K562 (cell line): Measurements from ENCODE around the gene MAST3. TPM values are rescaled to one million over a fixed set of nuclear protein-coding genes. Genes with fewer than 3 reads are reported as not detected.

Experiments used
- ATAC-seq: fragments of 200-7000 bp; cut with Tn5 transposase; 3 replicates; pipeline ENCODE4 v1.9.1; 2020; ENCODE audit warnings: moderate library complexity
- BruUV-seq: library from RNA; stranded (reverse); fragments of 400-500 nt; replicated peaks from 2 replicates; lab custom pipeline; 2021; lab: Mats Ljungman, UMichigan
- CTCF ChIA-PET: fragments of 300-600 bp; formaldehyde crosslinking; extraction: SDS; loops from one replicate; lab custom pipeline; 2021; ENCODE audit warnings: low intra/inter-chr PET ratio; lab: Yijun Ruan, JAX
- POLR2A ChIA-PET: fragments of 300-600, 350-650 bp; sonication (Branson Sonifier 250); formaldehyde crosslinking; extraction: SDS; loops from one replicate; lab custom pipeline; 2021; ENCODE audit warnings: antibody characterized with exemption, inconsistent platforms; lab: Yijun Ruan, JAX
- DNase-seq, 4 experiments: peaks; one replicate each; pipeline versions ENCODE4 v3.0.0 to v3.0.0-alpha.2; 2011 to 2018; ENCODE audit warnings: low spot score in 3 of 4, mixed read lengths in 3 of 4; ENCODE audit errors: extremely low read depth in 1 of 4
- FAIRE-seq: peaks from 2 replicates; lab custom pipeline; 2011; peaks lifted over from hg19 to GRCh38; lab: Jason Lieb, UNC
- H2AFZ ChIP-seq: 2 replicates; pipeline ENCODE4 v1.6.0; 2011; ENCODE audit warnings: low read depth, low read length, control low read depth, inconsistent platforms
- H3K27ac ChIP-seq: fragments of 200-600 bp; 3 replicates; pipeline ENCODE4 v1.8.0; 2011; ENCODE audit warnings: low read depth, mild to moderate bottlenecking, control low read depth, inconsistent platforms, low read length, moderate library complexity, mixed read lengths; ENCODE audit errors: extremely low read depth
- H3K27me3 ChIP-seq, 2 experiments: fragments of 300-600 bp in 1 of 2; 2 replicates in 1 of 2; 3 replicates in 1 of 2; pipeline versions ENCODE4 v1.6.0 to v1.8.0; 2011; ENCODE audit warnings: inconsistent platforms in 2 of 2, low read length in 2 of 2, mild to moderate bottlenecking in 1 of 2, mixed read lengths in 1 of 2, moderate library complexity in 1 of 2; ENCODE audit not compliant: control insufficient read depth in 2 of 2, insufficient read depth in 2 of 2
- H3K36me3 ChIP-seq: fragments of 300-600 bp; 3 replicates; pipeline ENCODE4 v1.8.0; 2011; ENCODE audit warnings: mild to moderate bottlenecking, low read length, inconsistent platforms; ENCODE audit not compliant: control insufficient read depth, insufficient read depth
- H3K4me1 ChIP-seq, 2 experiments: fragments of 200-600 bp in 1 of 2; replicated peaks in 1 of 2; 2 replicates in 1 of 2; 3 replicates in 1 of 2; pipeline versions ENCODE4 v1.5.1 to v1.8.0; 2011; ENCODE audit warnings: inconsistent platforms in 2 of 2, low read length in 2 of 2, mild to moderate bottlenecking in 1 of 2, mixed read lengths in 1 of 2, moderate library complexity in 1 of 2; ENCODE audit not compliant: control insufficient read depth in 2 of 2, insufficient read depth in 2 of 2
- H3K4me2 ChIP-seq: 2 replicates; pipeline ENCODE4 v1.6.1; 2011; ENCODE audit warnings: low read length, control low read depth, inconsistent platforms, mixed read lengths; ENCODE audit not compliant: insufficient read depth
- H3K4me3 ChIP-seq: fragments of 200-600 bp; sonication (generic), shearing (Covaris generic); 2 replicates; pipeline ENCODE4 v1.5.1; 2016; ENCODE audit warnings: control low read depth, inconsistent platforms
- H3K79me2 ChIP-seq: fragments of 200-600 bp; 3 replicates; pipeline ENCODE4 v1.8.0; 2011; ENCODE audit warnings: low read length, inconsistent platforms; ENCODE audit not compliant: control insufficient read depth, insufficient read depth
- H3K9ac ChIP-seq, 2 experiments: 2 replicates each; pipeline versions ENCODE4 v1.6.0 to v1.6.1; 2011; ENCODE audit warnings: low read depth in 2 of 2, low read length in 2 of 2, control low read depth in 1 of 2, inconsistent platforms in 1 of 2, mild to moderate bottlenecking in 1 of 2, mixed read lengths in 1 of 2; ENCODE audit not compliant: insufficient read depth in 1 of 2
- H3K9me1 ChIP-seq: one replicate; pipeline ENCODE4 v1.6.0; 2011; ENCODE audit warnings: inconsistent platforms, mild to moderate bottlenecking, low read length, moderate library complexity; ENCODE audit not compliant: control insufficient read depth, insufficient read depth
- H3K9me3 ChIP-seq: replicated peaks from 2 replicates; pipeline ENCODE4 v1.5.1; 2011; ENCODE audit warnings: low read depth, low read length, inconsistent platforms; ENCODE audit not compliant: control insufficient read depth, insufficient read depth
- H4K20me1 ChIP-seq: replicated peaks from 2 replicates; pipeline ENCODE4 v1.6.1; 2011; ENCODE audit warnings: low read length, inconsistent platforms, mixed read lengths; ENCODE audit not compliant: control insufficient read depth, insufficient read depth
- ADNP ChIP-seq: fragments of 200-800 bp; sonication (Bioruptor generic); IDR thresholded peaks from 2 replicates; pipeline ENCODE4 v1.6.1; 2016; ENCODE audit warnings: missing genetic modification characterization, missing compliant biosample characterization
- BCOR ChIP-seq: fragments of 450-650 bp; IDR thresholded peaks from 2 replicates; pipeline ENCODE4 v1.6.1; 2016
- CBX1 ChIP-seq: sonication (generic); IDR thresholded peaks from 2 replicates; pipeline ENCODE4 v1.6.1; 2016; ENCODE audit warnings: antibody characterized with exemption, low read depth, mild to moderate bottlenecking
- CHD4 ChIP-seq: fragments of 200-600 bp; sonication (generic); IDR thresholded peaks from 3 replicates; pipeline ENCODE4 v1.6.1; 2012; ENCODE audit warnings: low read depth, mild to moderate bottlenecking, mixed read lengths, low read length, inconsistent platforms; ENCODE audit not compliant: insufficient read depth, insufficient replicate concordance, poor library complexity, severe bottlenecking
- HDAC2 ChIP-seq: fragments of 450-650 bp; IDR thresholded peaks from 2 replicates; pipeline ENCODE4 v1.6.1; 2016; ENCODE audit warnings: mild to moderate bottlenecking
- HNRNPUL1 ChIP-seq: fragments of 200-400 bp; formaldehyde crosslinking; IDR thresholded peaks from 2 replicates; pipeline ENCODE4 v1.6.1; 2017; ENCODE audit warnings: low read length
- KDM1A ChIP-seq, 2 experiments: fragments of 450-650 bp; IDR thresholded peaks; 2 replicates each; pipeline ENCODE4 v1.6.1; 2016; ENCODE audit warnings: mild to moderate bottlenecking in 2 of 2
- MTA3 ChIP-seq: fragments of 450-650 bp; formaldehyde crosslinking; IDR thresholded peaks from 2 replicates; pipeline ENCODE4 v1.6.1; 2017; ENCODE audit warnings: mild to moderate bottlenecking, borderline replicate concordance
- NUFIP1 ChIP-seq: fragments of 450-650 bp; IDR thresholded peaks from 2 replicates; pipeline ENCODE4 v1.6.1; 2018; ENCODE audit not compliant: partially characterized antibody
- RAD21 ChIP-seq, 2 experiments: fragments of 250-450 bp in 1 of 2; fragments of 450-650 bp in 1 of 2; sonication (Bioruptor Pico) in 1 of 2; formaldehyde crosslinking in 1 of 2; IDR thresholded peaks in 1 of 2; conservative IDR thresholded peaks in 1 of 2; 2 replicates each; pipeline versions ENCODE4 v1.4.0 to v1.8.0; 2020 to 2022; ENCODE audit warnings: mild to moderate bottlenecking in 2 of 2, moderate library complexity in 1 of 2
- RBFOX2 ChIP-seq: fragments of 200-400 bp; formaldehyde crosslinking; IDR thresholded peaks from 2 replicates; pipeline ENCODE4 v1.6.1; 2017; ENCODE audit warnings: low read depth, mild to moderate bottlenecking, low read length, moderate library complexity
- RBM25 ChIP-seq: fragments of 200-400 bp; formaldehyde crosslinking; IDR thresholded peaks from 2 replicates; pipeline ENCODE4 v1.6.1; 2018; ENCODE audit warnings: low read length, low read depth, moderate library complexity; ENCODE audit not compliant: severe bottlenecking
- RCOR1 ChIP-seq, 2 experiments: IDR thresholded peaks; 2 replicates each; pipeline ENCODE4 v1.6.1; 2012; ENCODE audit warnings: low read depth in 2 of 2, low read length in 2 of 2, borderline replicate concordance in 1 of 2, improper control_type of control experiment in 1 of 2
- YY1 ChIP-seq, 3 experiments: IDR thresholded peaks; 2 replicates each; pipeline ENCODE4 v1.6.1; 2011; ENCODE audit warnings: low read length in 2 of 3, mild to moderate bottlenecking in 2 of 3, moderate library complexity in 2 of 3, borderline replicate concordance in 1 of 3, control low read depth in 1 of 3, low read depth in 1 of 3; ENCODE audit not compliant: insufficient read depth in 3 of 3, insufficient replicate concordance in 2 of 3, control insufficient read depth in 1 of 3, insufficient read length in 1 of 3; ENCODE audit errors: extremely low read depth in 1 of 3
- ZNF133 ChIP-seq: fragments of 250-450 bp; sonication (Bioruptor Pico); IDR thresholded peaks from 2 replicates; pipeline ENCODE4 v1.4.0; 2020; ENCODE audit warnings: mild to moderate bottlenecking
- ZNF143 ChIP-seq: sonication (generic); formaldehyde crosslinking; IDR thresholded peaks from 2 replicates; pipeline ENCODE4 v1.9.0; 2022; ENCODE audit warnings: mild to moderate bottlenecking, missing genetic modification reagents
- WGBS: fragments of 100-300 bp; shearing (Covaris generic); methylation state at CpG from one replicate; pipeline ENCODE4 v1.1.6; 2016; ENCODE audit warnings: low coverage, mixed read lengths; ENCODE audit not compliant: insufficient coverage; ENCODE audit errors: missing lambda C conversion rate; 5-methylcytosine and 5-hydroxymethylcytosine counted together
- in situ Hi-C: fragments of 300-500 bp; cut with MboI; formaldehyde crosslinking; loops from 4 replicates; pipeline ENCODE4 v1.15.0; 2018; ENCODE audit warnings: inconsistent platforms, mixed read lengths
- intact Hi-C: fragments of 100-400 bp; cut with micrococcal nuclease; formaldehyde crosslinking; loops from 2 replicates; pipeline ENCODE4 v1.14.2; 2022
- polyA plus RNA-seq, 8 experiments: library from polyadenylated mRNA; depleted of rRNA in 4 of 8; stranded (reverse) in 5 of 8; unstranded in 3 of 8; fragments of >200 nt; fragmentation: Nextera tagmentation in 2 of 8; fragmentation: Illumina TruSeq in 1 of 8; extraction: Ambion mirVana in 2 of 8; extraction: Trizol in 1 of 8; gene quantifications; 2 replicates each; pipeline versions ENCODE4 v1.2.1 to v1.2.3, GENCODE V29; 2011 to 2014; ENCODE audit warnings: inconsistent platforms in 1 of 8, missing spikeins in 1 of 8
- total RNA-seq, 7 experiments: library from RNA; depleted of rRNA in 6 of 7; stranded (reverse); fragments of >200 nt in 6 of 7; fragmentation: Illumina TruSeq in 2 of 7; extraction: Trizol in 2 of 7; gene quantifications; 2 replicates each; pipeline versions ENCODE4 v1.2.1 to v1.2.3, GENCODE V29; 2011 to 2021; ENCODE audit warnings: low replicate concordance in 1 of 7
- TF ChIP-seq, protein P1 (sequence below): fragments of 450-650 bp; IDR thresholded peaks from 2 replicates; pipeline ENCODE4 v1.7.0; 2016; ENCODE audit warnings: borderline replicate concordance

MAST3 gene
- total and polyA plus RNA-seq, 9 of the 15 experiments (the other 6 are each of a cell fraction or from before 2014, with no cell fraction given), result 0.94 to 9.9 (median 2.4) TPM

DNA sequence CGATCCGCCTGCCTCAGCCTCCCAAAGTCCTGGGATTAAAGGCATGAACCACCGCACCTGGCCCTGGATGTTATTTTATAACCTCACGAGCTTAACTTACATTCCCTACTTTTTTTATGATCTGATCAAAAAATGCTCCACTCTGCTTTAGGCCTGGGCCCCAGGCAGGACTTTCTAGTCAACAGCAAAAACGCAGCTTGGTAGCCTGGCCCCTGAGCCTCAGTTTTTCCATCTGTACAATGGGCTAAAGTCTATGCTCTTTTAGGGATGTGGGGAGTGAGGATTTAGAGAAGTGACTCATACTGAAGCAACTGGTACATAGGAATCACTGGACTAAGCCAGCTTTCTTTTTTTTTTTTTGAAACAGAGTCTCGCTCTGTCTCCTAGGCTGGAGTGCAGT, 43.5 kb downstream of the MAST3 start:
- peaks cover 51% of the 10 kb centered on the region; the same call in 2 of the 3 replicates for H3K36me3 ChIP-seq
- no peaks in the 10 kb centered on the region for H3K27me3 ChIP-seq
- H3K9me3 ChIP-seq, result no peaks in the 10 kb centered on the region
- no peak overlapping the region for H3K4me3 ChIP-seq
- CTCF ChIA-PET, result no interaction called here
- no peak overlapping the region for H2AFZ ChIP-seq
- ATAC-seq (no peak), DNase-seq (no peak), FAIRE-seq (no peak)
- POLR2A ChIA-PET, result interaction anchor here (0.9 to 2.8 kb wide), 2 partner anchors 11 to 19 kb away, joined by 6 to 9 read pairs; no protein-coding TSS in a partner anchor
- no peaks in the 10 kb centered on the region for H4K20me1 ChIP-seq
- H3K27ac ChIP-seq, result no peak overlapping the region
- H3K9me1 ChIP-seq, result no peaks in the 10 kb centered on the region
- no TSS peak for BruUV-seq
- peaks cover 0 to 8% of the 10 kb centered on the region in 2 experiments; a peak in 2 of 5 replicates for H3K4me1 ChIP-seq
- H3K79me2 ChIP-seq, result no peaks in the 10 kb centered on the region
- H3K9ac ChIP-seq, result no peak overlapping the region
- no peak overlapping the region for H3K4me2 ChIP-seq
- intact Hi-C loops (no loop called here), in situ Hi-C loops (no loop called here)
- 83% methylated on average over 5 of the region's 6 CpGs for WGBS
- peak; percentile 75 for TF ChIP-seq ADNP (tag)
- no peak for TF ChIP-seq YY1 (IDR thresholded peaks at IDR 0.05; ENCODE audit: borderline replicate concordance in 1 of 3, control insufficient read depth in 1 of 3, extremely low read depth in 1 of 3, insufficient read depth in 3 of 3, insufficient read length in 1 of 3, insufficient replicate concordance in 2 of 3, low read depth in 1 of 3, low read length in 2 of 3)
- TF ChIP-seq NUFIP1, result no peak
- peak; percentile 69 for TF ChIP-seq CHD4
- TF ChIP-seq RAD21 (CRISPR knock-in tag; conservative IDR thresholded peaks at IDR 0.05 in 1 of 2, IDR thresholded peaks at IDR 0.05 in 1 of 2), result no peak
- TF ChIP-seq RBFOX2, result no peak
- TF ChIP-seq ZNF133 (CRISPR knock-in tag), result no peak
- TF ChIP-seq RBM25, result peak; percentile 86
- TF ChIP-seq BCOR, result peak; percentile 77; the same call in 1 of the 2 replicates
- no peak for TF ChIP-seq ZNF143 (CRISPR knock-in tag)
- 0 out of 2 replicates have a peak, but pooled peaks have one; percentile 54 for TF ChIP-seq HDAC2
- TF ChIP-seq CBX1, result 0 out of 2 replicates have a peak, but pooled peaks have one; percentile 37
- peak; percentile 19 to 28; a peak in 1 of 4 replicates for TF ChIP-seq RCOR1 (IDR thresholded peaks at IDR 0.05; ENCODE audit: borderline replicate concordance in 1 of 2, low read depth in 2 of 2, low read length in 2 of 2)
- TF ChIP-seq MTA3, result no peak
- no peak for TF ChIP-seq HNRNPUL1
- 0 out of 4 replicates have a peak, but pooled peaks of 1 of the 2 experiments have one; percentile 38 for TF ChIP-seq KDM1A (IDR thresholded peaks at IDR 0.05)
- TF ChIP-seq, protein P1, sequence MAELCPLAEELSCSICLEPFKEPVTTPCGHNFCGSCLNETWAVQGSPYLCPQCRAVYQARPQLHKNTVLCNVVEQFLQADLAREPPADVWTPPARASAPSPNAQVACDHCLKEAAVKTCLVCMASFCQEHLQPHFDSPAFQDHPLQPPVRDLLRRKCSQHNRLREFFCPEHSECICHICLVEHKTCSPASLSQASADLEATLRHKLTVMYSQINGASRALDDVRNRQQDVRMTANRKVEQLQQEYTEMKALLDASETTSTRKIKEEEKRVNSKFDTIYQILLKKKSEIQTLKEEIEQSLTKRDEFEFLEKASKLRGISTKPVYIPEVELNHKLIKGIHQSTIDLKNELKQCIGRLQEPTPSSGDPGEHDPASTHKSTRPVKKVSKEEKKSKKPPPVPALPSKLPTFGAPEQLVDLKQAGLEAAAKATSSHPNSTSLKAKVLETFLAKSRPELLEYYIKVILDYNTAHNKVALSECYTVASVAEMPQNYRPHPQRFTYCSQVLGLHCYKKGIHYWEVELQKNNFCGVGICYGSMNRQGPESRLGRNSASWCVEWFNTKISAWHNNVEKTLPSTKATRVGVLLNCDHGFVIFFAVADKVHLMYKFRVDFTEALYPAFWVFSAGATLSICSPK, result no peak
